CD4-positive, CD25-positive, alpha-beta regulatory T cell (primary cell): ENCODE data around the gene FAM120B. TPM values are rescaled to one million over a fixed set of nuclear protein-coding genes. Genes with fewer than 3 reads are reported as not detected.

Experiments used
- ATAC-seq, 2 donors: fragments of 150-1000 bp; cut with Tn5 transposase; one replicate each; pipeline ENCODE4 v1.10.0; 2021; ENCODE audit warnings: low read depth in 2 of 2, moderate number of reproducible peaks in 2 of 2, moderate library complexity in 1 of 2
- DNase-seq, 3 donors: peaks; one replicate each; pipeline versions ENCODE4 v3.0.0 to v3.0.0-alpha.2; 2012 to 2022; ENCODE audit warnings: mixed read lengths in 1 of 3
- H3K27ac ChIP-seq: one replicate; pipeline ENCODE4 v1.7.0; 2013; ENCODE audit warnings: mild to moderate bottlenecking, low read length; ENCODE audit not compliant: insufficient read depth, poor library complexity, severe bottlenecking
- H3K27me3 ChIP-seq: one replicate; pipeline ENCODE4 v1.7.0; 2013; ENCODE audit warnings: low read length; ENCODE audit not compliant: control insufficient read depth, insufficient read depth
- H3K36me3 ChIP-seq: one replicate; pipeline ENCODE4 v1.7.0; 2013; ENCODE audit warnings: mild to moderate bottlenecking, low read length, moderate library complexity; ENCODE audit not compliant: control insufficient read depth, insufficient read depth
- H3K4me1 ChIP-seq: 2 replicates; pipeline ENCODE4 v1.7.0; 2013; ENCODE audit warnings: mild to moderate bottlenecking, low read length; ENCODE audit not compliant: insufficient read depth, control insufficient read depth, poor library complexity, severe bottlenecking
- H3K4me3 ChIP-seq: one replicate; pipeline ENCODE4 v1.7.0; 2013; ENCODE audit warnings: low read depth, mild to moderate bottlenecking, low read length, moderate library complexity
- H3K9me3 ChIP-seq, 2 experiments: 1 replicate in 1 of 2; 2 replicates in 1 of 2; pipeline ENCODE4 v1.7.0; 2013; ENCODE audit warnings: low read length in 2 of 2, mild to moderate bottlenecking in 1 of 2, moderate library complexity in 1 of 2; ENCODE audit not compliant: control insufficient read depth in 2 of 2
- H3K27ac Mint-ChIP-seq, 3 donors: one replicate each; pipeline ENCODE4 v1.8.0; 2020 to 2022; ENCODE audit warnings: mild to moderate bottlenecking in 3 of 3, mixed read lengths in 3 of 3, moderate library complexity in 2 of 3
- H3K27me3 Mint-ChIP-seq: one replicate; pipeline ENCODE4 v1.8.0; 2022; ENCODE audit warnings: mild to moderate bottlenecking, mixed read lengths
- H3K36me3 Mint-ChIP-seq: one replicate; pipeline ENCODE4 v1.8.0; 2020; ENCODE audit warnings: mixed read lengths
- H3K4me1 Mint-ChIP-seq, 4 donors: one replicate each; pipeline ENCODE4 v1.8.0; 2020 to 2022; ENCODE audit warnings: mixed read lengths in 4 of 4, mild to moderate bottlenecking in 1 of 4
- H3K4me3 Mint-ChIP-seq, 4 donors: one replicate each; pipeline ENCODE4 v1.8.0; 2020 to 2022; ENCODE audit warnings: mild to moderate bottlenecking in 4 of 4, mixed read lengths in 4 of 4, moderate library complexity in 3 of 4
- H3K9me3 Mint-ChIP-seq, 7 donors: one replicate each; pipeline ENCODE4 v1.8.0; 2020 to 2022; ENCODE audit warnings: mixed read lengths in 7 of 7, mild to moderate bottlenecking in 3 of 7, moderate library complexity in 2 of 7
- polyA plus RNA-seq, 4 donors: library from polyadenylated mRNA; unstranded; fragments of 300-500 nt; fragmentation: Illumina TruSeq; gene quantifications; one replicate each; pipeline ENCODE4 v1.2.3, GENCODE V29; 2021
- total RNA-seq: library from RNA; stranded (reverse); gene quantifications from one replicate; pipeline ENCODE4 v1.2.3, GENCODE V29; 2022

FAM120B gene
- total and polyA plus RNA-seq, 5 donors from 2014 or later: 28.0 to 35.0 (median 31.1) TPM

GRCh38 chr6:170451762-170452651 lies 145.4 kb downstream of the FAM120B start:
- no peak for DNase-seq
- H3K27me3 ChIP-seq: no peaks in the 10 kb centered on the region
- H3K27ac Mint-ChIP-seq: no peak overlapping the region
- H3K27me3 Mint-ChIP-seq: no peaks in the 10 kb centered on the region
- no peaks in the 10 kb centered on the region for H3K4me1 Mint-ChIP-seq
- no peak overlapping the region for H3K4me3 ChIP-seq
- no peaks in the 10 kb centered on the region for H3K9me3 ChIP-seq
- no peaks in the 10 kb centered on the region for H3K36me3 ChIP-seq
- no peaks in the 10 kb centered on the region for H3K36me3 Mint-ChIP-seq
- no peak overlapping the region for H3K4me3 Mint-ChIP-seq
- H3K4me1 ChIP-seq: no peaks in the 10 kb centered on the region
- no peak for ATAC-seq
- peaks cover 0 to 3% (median 0%) of the 10 kb centered on the region in 7 donors for H3K9me3 Mint-ChIP-seq
- no peak overlapping the region for H3K27ac ChIP-seq

- H3K4me3 ChIP-seq: no peak overlapping the region
- no peak for ATAC-seq
- Mint-ChIP-seq H3K9me3 (peaks cover 0 to 3% (median 0%) of the 10 kb centered on the region in 7 donors), H3K36me3 (no peaks in the 10 kb centered on the region), H3K4me1 (no peaks in the 10 kb centered on the region), H3K4me3 (no peak overlapping the region), H3K27ac (no peak overlapping the region), H3K27me3 (no peaks in the 10 kb centered on the region)
- H3K9me3 ChIP-seq: no peaks in the 10 kb centered on the region
- no peak for DNase-seq
- H3K4me1 ChIP-seq: no peaks in the 10 kb centered on the region
- H3K27me3 ChIP-seq: no peaks in the 10 kb centered on the region
- H3K36me3 ChIP-seq: no peaks in the 10 kb centered on the region
- no peak overlapping the region for H3K27ac ChIP-seq
Measured at GRCh38 chr6:170452767-170453545, 146.4 kb downstream of the FAM120B start.

DNA sequence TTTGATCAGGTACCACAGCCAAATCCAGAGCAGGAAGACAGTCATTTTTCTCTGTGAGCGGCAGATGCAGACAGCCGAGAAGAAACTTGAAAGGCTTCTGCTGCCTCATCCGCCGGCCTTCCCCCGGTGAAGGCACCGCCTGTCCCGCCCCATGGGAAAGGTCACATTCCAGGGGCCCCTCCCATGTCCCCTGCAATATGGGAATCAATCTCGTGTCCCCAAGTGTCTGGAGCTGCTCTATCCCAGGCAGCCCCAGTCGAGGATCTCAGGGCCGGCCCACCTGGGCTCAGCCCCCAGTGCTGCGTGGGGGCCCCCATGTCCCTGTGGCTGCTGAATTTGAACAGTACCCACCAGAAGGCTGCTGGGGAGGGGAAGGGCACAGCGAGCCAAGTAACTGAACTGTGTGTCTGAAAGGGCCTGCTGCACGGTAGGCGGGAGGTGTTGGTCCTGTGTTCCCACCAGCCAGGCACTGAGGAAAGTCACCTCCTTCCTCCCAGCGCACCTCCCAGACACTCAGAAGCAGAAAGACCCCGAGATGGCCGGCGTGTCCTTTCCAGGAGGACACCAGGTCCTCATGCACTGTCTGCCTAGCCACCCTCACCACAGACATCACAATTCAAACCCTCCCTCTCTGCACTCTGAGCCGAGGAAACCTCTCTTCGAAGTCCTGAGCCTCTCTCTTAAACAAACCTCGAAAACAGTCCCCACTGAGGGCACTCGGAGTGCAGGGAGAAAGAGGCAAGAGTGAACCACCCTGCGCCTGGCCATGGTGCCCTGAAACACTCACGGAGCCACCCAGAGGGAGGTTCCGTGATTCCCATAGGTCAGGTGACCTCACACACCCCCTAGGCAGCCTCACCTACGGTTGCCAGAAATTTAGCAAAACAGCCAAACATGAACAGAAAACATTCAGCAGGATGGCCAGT lies 147.3 kb downstream of the FAM120B start:
- H3K4me3 ChIP-seq: no peak overlapping the region
- Mint-ChIP-seq H3K9me3 (peaks cover 0 to 3% (median 0%) of the 10 kb centered on the region in 7 donors), H3K36me3 (no peaks in the 10 kb centered on the region), H3K4me3 (no peak overlapping the region), H3K27me3 (no peaks in the 10 kb centered on the region), H3K27ac (no peak overlapping the region), H3K4me1 (no peaks in the 10 kb centered on the region)
- no peak for ATAC-seq
- H3K4me1 ChIP-seq: no peaks in the 10 kb centered on the region
- H3K27ac ChIP-seq: no peak overlapping the region
- H3K36me3 ChIP-seq: no peaks in the 10 kb centered on the region
- H3K9me3 ChIP-seq: no peaks in the 10 kb centered on the region
- DNase-seq: no peak
- no peaks in the 10 kb centered on the region for H3K27me3 ChIP-seq

- Histone ChIP-seq H3K4me1 (peaks cover 4% of the 10 kb centered on the region), H3K9me3 (no peaks in the 10 kb centered on the region), H3K27me3 (no peaks in the 10 kb centered on the region), H3K4me3 (no peak overlapping the region), H3K36me3 (no peaks in the 10 kb centered on the region), H3K27ac (no peak overlapping the region)
- H3K4me3 Mint-ChIP-seq: no peak overlapping the region
- H3K36me3 Mint-ChIP-seq: no peaks in the 10 kb centered on the region
- no peak overlapping the region for H3K27ac Mint-ChIP-seq
- DNase-seq (no peak), ATAC-seq (no peak)
- H3K27me3 Mint-ChIP-seq: no peaks in the 10 kb centered on the region
- peaks cover 0 to 3% (median 2%) of the 10 kb centered on the region in 4 donors for H3K4me1 Mint-ChIP-seq
- peaks cover 0 to 3% (median 0%) of the 10 kb centered on the region in 7 donors for H3K9me3 Mint-ChIP-seq
Measured at GRCh38 chr6:170454512-170455285, 148.1 kb downstream of the FAM120B start.

GRCh38 chr6:170455335-170455979 lies 148.9 kb downstream of the FAM120B start:
- H3K27me3 ChIP-seq: no peaks in the 10 kb centered on the region
- H3K36me3 ChIP-seq: no peaks in the 10 kb centered on the region
- Mint-ChIP-seq H3K9me3 (peaks cover 0 to 3% (median 0%) of the 10 kb centered on the region in 7 donors), H3K36me3 (no peaks in the 10 kb centered on the region), H3K4me3 (no peak overlapping the region), H3K27me3 (no peaks in the 10 kb centered on the region), H3K4me1 (peaks cover 0 to 6% (median 2%) of the 10 kb centered on the region in 4 donors), H3K27ac (no peak overlapping the region)
- no peaks in the 10 kb centered on the region for H3K9me3 ChIP-seq
- peaks cover 4% of the 10 kb centered on the region for H3K4me1 ChIP-seq
- no peak for ATAC-seq
- no peak overlapping the region for H3K27ac ChIP-seq
- no peak for DNase-seq
- no peak overlapping the region for H3K4me3 ChIP-seq

GRCh38 chr6:170456334-170456733 lies 149.8 kb downstream of the FAM120B start:
- no peaks in the 10 kb centered on the region for H3K36me3 ChIP-seq
- H3K27me3 ChIP-seq: no peaks in the 10 kb centered on the region
- Mint-ChIP-seq H3K36me3 (no peaks in the 10 kb centered on the region), H3K4me3 (no peak overlapping the region), H3K27ac (no peak overlapping the region), H3K27me3 (no peaks in the 10 kb centered on the region), H3K4me1 (peaks cover 0 to 6% (median 2%) of the 10 kb centered on the region in 4 donors), H3K9me3 (peaks cover 0 to 3% (median 0%) of the 10 kb centered on the region in 7 donors)
- no peaks in the 10 kb centered on the region for H3K9me3 ChIP-seq
- H3K27ac ChIP-seq: no peak overlapping the region
- no peak for ATAC-seq
- DNase-seq: no peak
- no peak overlapping the region for H3K4me3 ChIP-seq
- peaks cover 4% of the 10 kb centered on the region for H3K4me1 ChIP-seq
